Liver (tissue), 3 donors: ENCODE data around the gene MGAT1.

Experiments
- CTCF ChIP-seq: fragments of 150-350 bp; IDR thresholded peaks from 2 replicates; pipeline ENCODE4 v1.5.1; 2017; ENCODE audit warnings: improper control_type of control experiment, low read depth, low read length; ENCODE audit not compliant: missing input control
- NR2F2 ChIP-seq: IDR thresholded peaks from 2 replicates; pipeline ENCODE4 v1.6.1; 2016; ENCODE audit warnings: antibody characterized with exemption
- RAD21 ChIP-seq, 2 donors: IDR thresholded peaks; 2 replicates each; pipeline ENCODE4 v1.6.1; 2016; ENCODE audit warnings: antibody characterized with exemption in 2 of 2, mild to moderate bottlenecking in 2 of 2
- TAF1 ChIP-seq: conservative IDR thresholded peaks from 2 replicates; pipeline ENCODE4 v1.6.1; 2016; ENCODE audit warnings: antibody characterized with exemption, mild to moderate bottlenecking
- TF ChIP-seq, protein P1 (sequence below): IDR thresholded peaks from 2 replicates; pipeline ENCODE4 v1.6.1; 2016; ENCODE audit warnings: antibody characterized with exemption, mild to moderate bottlenecking
- donor health status: healthy.
- donor health status: healthy.

DNA sequence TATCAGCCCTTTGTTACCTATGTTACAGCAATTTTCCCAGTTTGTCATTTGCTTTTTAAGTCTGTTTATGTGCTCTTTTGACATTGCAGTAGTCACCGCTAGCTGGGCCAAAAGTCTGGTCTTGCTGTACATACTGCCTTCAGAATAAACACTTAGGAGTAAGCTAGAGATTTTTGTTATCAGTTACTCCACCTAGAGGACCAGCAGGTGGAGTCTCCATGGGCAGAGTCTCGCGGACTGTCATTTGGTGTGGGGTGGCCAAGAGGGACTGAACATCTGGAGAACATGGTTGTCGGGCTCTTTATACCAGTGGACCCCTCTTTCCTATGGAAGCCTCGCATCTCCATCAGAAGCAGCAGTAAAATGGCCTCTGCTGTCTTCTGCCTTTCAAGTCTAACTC lies 10.8 kb upstream of the MGAT1 start:
- TF ChIP-seq TAF1 (no peak), NR2F2 (no peak), CTCF (no peak), RAD21 (IDR thresholded peaks at IDR 0.05) (peak in 1 of 2 donors; percentile 58)
- TF ChIP-seq, protein P1, sequence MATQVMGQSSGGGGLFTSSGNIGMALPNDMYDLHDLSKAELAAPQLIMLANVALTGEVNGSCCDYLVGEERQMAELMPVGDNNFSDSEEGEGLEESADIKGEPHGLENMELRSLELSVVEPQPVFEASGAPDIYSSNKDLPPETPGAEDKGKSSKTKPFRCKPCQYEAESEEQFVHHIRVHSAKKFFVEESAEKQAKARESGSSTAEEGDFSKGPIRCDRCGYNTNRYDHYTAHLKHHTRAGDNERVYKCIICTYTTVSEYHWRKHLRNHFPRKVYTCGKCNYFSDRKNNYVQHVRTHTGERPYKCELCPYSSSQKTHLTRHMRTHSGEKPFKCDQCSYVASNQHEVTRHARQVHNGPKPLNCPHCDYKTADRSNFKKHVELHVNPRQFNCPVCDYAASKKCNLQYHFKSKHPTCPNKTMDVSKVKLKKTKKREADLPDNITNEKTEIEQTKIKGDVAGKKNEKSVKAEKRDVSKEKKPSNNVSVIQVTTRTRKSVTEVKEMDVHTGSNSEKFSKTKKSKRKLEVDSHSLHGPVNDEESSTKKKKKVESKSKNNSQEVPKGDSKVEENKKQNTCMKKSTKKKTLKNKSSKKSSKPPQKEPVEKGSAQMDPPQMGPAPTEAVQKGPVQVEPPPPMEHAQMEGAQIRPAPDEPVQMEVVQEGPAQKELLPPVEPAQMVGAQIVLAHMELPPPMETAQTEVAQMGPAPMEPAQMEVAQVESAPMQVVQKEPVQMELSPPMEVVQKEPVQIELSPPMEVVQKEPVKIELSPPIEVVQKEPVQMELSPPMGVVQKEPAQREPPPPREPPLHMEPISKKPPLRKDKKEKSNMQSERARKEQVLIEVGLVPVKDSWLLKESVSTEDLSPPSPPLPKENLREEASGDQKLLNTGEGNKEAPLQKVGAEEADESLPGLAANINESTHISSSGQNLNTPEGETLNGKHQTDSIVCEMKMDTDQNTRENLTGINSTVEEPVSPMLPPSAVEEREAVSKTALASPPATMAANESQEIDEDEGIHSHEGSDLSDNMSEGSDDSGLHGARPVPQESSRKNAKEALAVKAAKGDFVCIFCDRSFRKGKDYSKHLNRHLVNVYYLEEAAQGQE, result no peak
